ENCODE results near the gene PRKAR1B.
A peak's percentile ranks its signal among the peaks of the same experiment; 100 is the strongest.

Gene PRKAR1B

DNA sequence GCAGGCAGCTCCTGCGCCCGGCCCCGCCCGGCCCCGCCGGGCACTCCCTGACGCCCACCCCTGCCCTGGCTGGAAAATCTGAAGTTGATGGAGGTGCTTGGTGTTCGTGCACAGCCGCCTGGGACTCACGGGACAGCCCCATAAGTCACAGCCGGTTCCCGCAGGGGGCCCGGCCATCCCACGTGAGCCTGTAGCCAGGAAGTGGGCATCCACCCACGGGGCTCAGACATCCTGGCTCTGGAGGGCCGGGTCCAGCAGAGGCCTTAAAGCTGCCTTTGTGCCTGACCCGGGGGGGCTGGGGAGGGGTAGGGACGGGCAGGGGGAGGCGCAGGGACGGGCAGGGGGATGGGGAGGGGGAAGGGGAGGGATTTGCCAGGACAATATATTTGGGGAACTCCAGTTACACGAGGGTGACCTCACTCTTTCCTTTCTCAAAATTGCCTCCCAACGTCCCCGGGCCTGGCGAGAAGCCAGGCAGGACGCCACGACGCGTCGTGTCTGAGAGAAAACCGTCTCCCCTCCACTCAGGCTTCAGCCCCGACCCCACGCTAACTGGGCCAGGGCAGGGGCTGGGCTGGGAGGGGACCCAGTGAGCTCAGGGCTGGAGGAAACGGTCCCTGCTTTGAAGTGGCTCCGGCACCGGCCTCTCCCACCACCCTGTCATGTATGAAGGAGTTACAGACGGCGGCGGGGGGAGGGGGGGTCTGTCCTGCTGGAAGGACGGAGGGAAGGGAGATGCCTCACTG lies 125.3 kb downstream of the PRKAR1B start:
- H3K4me3 ChIP-seq (ENCODE audit: low read depth, low read length), result no peak overlapping the region
- TF ChIP-seq, protein P1, sequence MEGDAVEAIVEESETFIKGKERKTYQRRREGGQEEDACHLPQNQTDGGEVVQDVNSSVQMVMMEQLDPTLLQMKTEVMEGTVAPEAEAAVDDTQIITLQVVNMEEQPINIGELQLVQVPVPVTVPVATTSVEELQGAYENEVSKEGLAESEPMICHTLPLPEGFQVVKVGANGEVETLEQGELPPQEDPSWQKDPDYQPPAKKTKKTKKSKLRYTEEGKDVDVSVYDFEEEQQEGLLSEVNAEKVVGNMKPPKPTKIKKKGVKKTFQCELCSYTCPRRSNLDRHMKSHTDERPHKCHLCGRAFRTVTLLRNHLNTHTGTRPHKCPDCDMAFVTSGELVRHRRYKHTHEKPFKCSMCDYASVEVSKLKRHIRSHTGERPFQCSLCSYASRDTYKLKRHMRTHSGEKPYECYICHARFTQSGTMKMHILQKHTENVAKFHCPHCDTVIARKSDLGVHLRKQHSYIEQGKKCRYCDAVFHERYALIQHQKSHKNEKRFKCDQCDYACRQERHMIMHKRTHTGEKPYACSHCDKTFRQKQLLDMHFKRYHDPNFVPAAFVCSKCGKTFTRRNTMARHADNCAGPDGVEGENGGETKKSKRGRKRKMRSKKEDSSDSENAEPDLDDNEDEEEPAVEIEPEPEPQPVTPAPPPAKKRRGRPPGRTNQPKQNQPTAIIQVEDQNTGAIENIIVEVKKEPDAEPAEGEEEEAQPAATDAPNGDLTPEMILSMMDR (conservative IDR thresholded peaks at IDR 0.05; ENCODE audit: low read depth, low read length), result no peak
- DNase-seq (ENCODE audit: low read depth), result peak; percentile 35

GRCh38 chr7:601036-601594 lies 126.0 kb downstream of the PRKAR1B start:
- TF ChIP-seq, protein P1 (conservative IDR thresholded peaks at IDR 0.05; ENCODE audit: low read depth, low read length), result no peak
- H3K4me3 ChIP-seq (ENCODE audit: low read depth, low read length), result no peak overlapping the region
- DNase-seq (ENCODE audit: low read depth), result no peak

GRCh38 chr7:600149-601035 lies 126.7 kb downstream of the PRKAR1B start:
- DNase-seq (ENCODE audit: low read depth), result no peak
- TF ChIP-seq, protein P1 (conservative IDR thresholded peaks at IDR 0.05; ENCODE audit: low read depth, low read length), result no peak
- no peak overlapping the region for H3K4me3 ChIP-seq (ENCODE audit: low read depth, low read length)

DNA sequence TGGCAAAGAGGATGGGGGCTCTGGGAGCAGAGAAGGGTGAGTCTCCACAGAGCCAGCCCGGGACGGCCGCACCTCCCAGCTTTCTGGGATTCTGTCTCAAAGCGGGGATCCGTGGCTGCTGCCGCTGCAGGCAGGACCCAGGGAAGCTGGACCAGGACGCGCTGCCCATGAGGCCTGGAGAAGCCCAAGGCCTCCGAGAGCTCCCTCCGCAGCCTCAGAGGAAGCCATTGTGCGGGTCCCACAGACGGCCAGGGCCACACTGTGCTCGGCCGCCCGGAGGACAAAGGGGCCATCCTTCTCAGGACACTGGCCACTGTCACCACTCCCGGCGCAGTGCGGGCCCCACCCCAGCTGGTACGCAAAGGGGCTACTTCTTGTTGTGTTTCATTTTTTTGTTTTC lies 128.2 kb downstream of the PRKAR1B start:
- DNase-seq (ENCODE audit: low read depth), result no peak
- TF ChIP-seq, protein P1 (conservative IDR thresholded peaks at IDR 0.05; ENCODE audit: low read depth, low read length), result no peak
- H3K4me3 ChIP-seq (ENCODE audit: low read depth, low read length), result no peak overlapping the region

DNA sequence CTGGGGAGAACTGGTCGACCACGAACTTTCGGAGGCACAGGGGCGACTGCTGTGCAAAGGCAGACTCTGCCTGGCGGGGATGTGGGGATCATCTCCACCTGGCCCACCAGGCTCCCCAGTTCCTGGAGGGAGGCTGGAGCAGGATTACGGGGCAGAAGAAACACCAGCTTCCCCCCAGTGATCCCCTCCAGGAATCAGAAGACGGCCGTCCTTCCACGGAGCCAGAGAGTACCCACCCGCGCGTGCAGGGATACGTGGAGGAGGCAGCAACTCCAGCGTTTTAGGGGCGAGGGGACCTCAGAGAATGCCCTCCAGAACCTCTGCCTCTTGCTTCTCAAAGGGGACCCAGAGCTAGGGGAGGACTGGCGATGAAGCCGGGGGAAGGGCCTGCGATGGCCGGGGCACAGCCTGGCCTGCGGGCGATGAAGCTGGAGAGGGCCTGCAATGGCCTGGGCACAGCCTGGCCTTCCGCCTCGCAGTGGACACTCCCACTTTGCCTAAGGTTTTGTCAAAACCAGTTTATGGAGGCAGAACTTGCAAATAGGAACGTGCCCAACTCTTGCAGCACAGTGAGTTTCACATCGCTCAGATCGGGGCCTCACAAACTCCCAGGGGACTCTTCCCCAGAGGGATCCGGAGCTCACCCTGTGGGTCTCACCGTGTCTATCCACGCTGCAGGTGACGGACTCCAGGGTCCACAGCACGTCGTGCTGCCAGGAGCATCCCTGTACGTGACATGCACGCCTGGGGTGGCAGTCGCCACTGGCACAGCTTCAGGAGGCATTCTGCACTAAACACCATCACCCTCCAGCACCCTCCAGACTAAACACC lies 129.5 kb downstream of the PRKAR1B start:
- no peak for DNase-seq (ENCODE audit: low read depth)
- no peak overlapping the region for H3K4me3 ChIP-seq (ENCODE audit: low read depth, low read length)
- TF ChIP-seq, protein P1 (conservative IDR thresholded peaks at IDR 0.05; ENCODE audit: low read depth, low read length), result no peak

- TF ChIP-seq, protein P1 (conservative IDR thresholded peaks at IDR 0.05; ENCODE audit: low read depth, low read length), result no peak
- no peak for DNase-seq (ENCODE audit: low read depth)
- H3K4me3 ChIP-seq (ENCODE audit: low read depth, low read length), result no peak overlapping the region
Measured at GRCh38 chr7:596819-597182, 130.3 kb downstream of the PRKAR1B start.
